ENCODE results near the gene KRTAP17-1.
"Not testable (repeated sequence)": the region's sequence is repeated elsewhere in the genome, so short reads cannot be mapped to it uniquely, and the experiment has no call there.

The KRTAP17-1 gene, protein sequence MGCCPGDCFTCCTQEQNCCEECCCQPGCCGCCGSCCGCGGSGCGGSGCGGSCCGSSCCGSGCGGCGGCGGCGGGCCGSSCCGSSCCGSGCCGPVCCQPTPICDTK

DNA sequence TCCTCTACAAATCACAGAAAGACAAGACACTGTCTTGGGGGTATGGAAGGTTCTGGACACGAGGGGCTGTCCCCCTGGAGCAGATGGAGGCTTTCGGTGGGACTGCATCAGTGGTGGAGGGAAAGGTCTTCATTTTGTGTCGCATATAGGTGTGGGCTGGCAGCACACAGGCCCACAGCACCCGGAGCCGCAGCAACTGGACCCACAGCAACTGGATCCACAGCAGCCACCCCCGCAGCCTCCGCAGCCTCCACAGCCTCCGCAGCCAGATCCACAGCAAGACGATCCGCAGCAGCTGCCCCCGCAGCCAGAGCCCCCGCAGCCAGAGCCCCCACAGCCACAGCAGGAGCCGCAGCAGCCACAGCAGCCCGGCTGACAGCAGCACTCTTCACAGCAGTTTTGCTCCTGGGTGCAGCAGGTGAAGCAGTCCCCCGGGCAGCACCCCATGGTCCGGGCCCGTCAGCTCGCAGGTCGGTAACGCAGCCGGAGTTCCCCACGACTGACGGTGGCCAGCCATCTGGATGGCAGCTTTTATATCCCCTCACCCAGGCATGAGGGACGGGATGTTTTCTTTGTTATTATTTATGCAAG, at the start of gene KRTAP17-1:
Gene KRTAP17-1 (minus strand): TSS at position 507 of the 591 bp plus-strand sequence. CDS start 60 bp downstream, at position 447.
- DNase-seq = no peak

DNA sequence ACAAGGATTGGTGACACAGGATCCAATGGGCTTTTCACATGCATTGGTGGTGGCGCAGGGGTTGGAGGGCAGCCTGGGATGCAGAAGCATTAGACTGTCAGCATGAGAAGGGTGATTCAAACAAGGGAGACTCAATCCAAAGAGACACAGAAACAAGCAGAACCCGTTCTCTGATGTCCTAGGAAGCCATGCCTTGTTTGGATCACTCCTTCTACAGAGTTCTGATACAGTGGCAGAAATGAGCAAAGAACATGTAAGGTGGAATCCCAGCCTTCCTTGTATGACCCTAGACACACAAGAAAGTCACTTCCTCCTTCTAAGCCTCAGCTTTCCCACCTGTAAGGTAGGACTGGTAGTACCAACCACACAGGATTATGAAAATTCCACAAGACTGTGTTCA, 48.4 kb upstream of the KRTAP17-1 start:
- no peak for DNase-seq

DNA sequence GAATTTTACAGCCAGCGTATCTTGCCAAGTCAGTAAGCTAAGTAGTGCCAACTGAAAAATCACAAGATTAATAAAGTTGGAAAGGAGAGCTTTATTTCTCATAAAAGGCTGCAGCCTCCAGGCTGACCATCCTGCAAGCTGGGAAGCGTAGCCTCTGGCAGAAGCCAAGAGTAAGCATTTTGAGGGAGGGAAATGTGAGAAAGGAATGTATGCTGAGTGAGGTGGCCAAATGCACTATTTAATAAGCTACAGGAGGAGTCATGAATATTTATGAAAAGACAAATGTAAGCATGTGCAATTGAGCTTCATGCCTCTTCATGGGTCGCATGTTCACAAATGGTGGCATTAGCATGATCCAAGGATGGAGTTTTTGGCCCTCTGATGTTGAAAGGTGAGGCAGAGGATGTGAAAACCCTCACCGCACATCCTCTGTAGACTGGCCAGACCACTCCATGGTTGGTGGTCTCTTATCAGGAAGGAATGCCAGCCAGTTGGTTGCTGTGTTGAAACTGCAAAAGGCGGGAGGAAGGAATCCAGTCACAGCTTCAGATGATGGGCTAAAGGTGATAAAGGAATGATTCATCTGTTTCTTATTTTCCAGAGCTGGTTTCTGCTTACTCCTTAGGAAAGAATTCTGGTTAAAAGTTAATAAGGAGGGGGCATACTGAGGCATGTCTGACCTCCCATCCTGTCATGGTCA, 44.9 kb upstream of the KRTAP17-1 start:
- no peak for DNase-seq

DNA sequence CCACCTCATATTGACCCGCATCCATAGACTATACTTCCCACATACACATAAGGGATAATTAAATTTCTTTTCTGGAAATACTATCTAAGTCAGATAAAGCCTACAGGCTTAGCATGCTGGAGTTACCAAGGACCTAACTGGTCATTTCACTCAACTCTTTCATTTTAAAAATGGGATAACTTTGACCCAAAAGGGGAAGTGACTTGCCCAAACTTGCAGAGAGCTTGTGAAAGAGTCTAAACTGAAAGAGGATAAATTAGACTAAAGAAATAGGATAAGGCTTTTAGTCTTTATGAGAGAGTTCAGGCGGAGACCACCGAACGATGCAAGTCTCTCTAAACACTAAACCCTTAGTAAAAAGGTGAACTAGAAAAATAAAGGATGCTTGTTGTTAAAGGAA, 39.0 kb upstream of the KRTAP17-1 start:
- DNase-seq = no peak

DNA sequence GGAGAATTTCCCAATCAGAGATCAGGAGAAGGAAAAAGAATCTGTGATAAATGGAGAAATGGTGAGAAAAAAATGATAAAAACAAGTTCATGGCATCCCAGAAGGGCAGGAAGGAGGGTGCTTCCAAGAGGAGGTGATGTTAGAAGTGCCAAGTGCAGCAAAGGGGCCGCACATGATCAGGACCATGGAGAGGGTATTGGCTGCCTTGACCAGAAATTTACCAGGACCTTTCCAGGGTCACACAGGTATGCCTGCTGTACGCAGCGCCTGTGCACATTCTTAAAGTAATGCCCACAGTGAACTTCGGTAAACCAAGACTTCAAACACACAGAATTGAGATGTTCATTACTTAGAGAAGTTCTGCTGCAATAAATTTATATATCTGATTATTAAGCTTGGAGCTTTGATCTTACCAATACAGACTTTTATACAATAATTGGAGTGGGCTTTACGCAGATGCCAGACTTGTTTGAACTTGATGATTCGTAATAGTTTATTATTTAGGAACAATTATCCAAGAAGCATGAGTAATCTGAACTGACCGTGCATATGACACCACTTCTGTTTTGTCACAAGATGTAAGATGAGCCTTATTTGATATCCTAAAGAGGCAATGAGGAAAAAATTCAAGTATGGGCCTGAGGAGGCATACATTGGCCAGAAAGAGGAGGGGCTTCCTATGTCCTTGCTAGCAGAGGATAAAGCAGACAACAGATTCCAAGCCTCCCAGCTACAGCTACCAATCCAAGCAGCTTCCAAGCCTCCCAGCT, 37.3 kb upstream of the KRTAP17-1 start:
- no peak for DNase-seq

DNA sequence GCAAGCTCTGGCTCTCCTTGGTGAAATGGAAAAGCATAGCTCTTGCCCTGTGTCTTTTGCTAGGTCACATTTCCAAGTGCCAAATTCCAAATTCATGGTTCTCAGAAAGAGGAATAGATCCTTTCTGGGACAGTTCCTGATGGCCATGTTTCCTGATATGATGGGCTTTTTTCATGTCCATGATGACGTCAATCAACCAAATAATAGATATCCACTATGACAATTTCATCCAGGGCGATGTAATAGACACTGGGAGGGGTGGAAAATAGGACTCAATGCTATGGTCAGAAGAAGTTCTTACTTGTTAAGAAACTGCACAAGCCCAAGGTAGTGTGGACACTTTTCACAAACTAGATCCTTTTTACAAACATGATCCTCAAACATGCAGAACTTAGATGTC, 35.7 kb upstream of the KRTAP17-1 start:
- no peak for DNase-seq

DNA sequence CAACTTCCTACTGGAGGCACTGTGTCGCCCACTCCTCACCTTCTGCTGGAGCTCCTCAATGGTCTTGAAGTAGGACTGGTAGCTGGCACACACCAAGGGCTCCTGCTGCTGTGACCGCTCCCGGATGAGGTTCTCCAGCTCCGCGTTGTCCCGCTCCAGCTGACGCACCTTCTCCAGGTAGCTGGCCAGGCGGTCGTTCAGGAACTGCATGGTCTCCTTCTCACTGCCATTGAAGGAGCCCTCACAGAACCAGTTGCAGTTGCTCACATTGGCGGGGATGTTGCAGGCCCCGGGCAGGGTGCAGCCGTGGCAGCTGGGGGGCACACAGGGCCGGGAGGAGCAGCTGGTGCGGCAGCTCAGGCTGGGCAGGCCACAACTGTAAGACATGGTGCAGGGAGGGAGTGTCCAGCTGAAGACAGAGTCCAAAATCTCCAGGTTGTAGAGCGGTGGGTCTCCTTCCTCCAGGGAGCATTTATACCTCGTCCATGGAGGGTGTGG, 34.9 kb upstream of the KRTAP17-1 start, which contains the start of gene KRT33A:
Gene KRT33A (minus strand): TSS at position 448 of the 498 bp plus-strand sequence. CDS start 61 bp downstream, at position 387.
- not testable (repeated sequence) for DNase-seq

DNA sequence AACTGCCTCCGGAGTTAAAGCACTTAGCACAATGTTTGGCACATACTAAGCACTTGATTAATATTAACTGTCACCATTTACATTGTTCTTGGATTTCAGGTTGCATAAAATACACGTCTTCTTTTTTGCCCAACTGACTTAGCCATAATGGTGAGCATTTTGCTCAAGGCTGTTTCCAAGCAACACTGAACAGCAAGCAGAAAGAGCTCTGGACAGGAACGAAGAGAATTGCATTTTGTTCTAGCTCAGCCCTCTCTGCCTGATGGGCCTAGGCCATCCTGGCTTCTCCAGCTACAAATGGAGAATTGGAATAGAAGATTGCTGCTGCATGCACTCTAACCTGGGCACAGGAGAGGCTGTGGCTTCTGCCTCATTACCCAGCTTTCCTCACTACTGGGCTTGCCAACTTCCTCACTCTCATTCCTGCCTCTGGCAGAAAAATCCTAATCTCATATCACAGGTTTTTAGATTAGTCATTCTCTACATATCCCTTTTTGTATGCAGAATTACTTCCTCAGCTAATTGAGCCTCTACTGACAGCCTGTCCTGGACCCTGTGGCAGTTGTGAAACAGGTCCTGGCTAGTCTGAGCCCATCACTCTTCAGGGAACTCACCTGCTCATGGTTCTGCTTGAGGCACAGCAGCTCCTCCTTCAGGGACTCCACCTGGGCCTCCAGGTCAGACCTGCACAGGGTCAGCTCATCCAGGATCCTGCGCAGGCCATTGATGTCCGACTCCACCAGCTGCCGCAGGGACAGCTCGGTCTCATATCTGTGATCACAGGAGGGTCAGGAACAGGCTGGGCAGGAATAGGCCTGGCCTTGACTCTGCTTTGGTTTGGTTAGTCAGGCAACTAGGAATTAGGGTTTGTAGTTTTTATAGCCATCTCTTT, 32.6 kb upstream of the KRTAP17-1 start:
- DNase-seq = no peak

DNA sequence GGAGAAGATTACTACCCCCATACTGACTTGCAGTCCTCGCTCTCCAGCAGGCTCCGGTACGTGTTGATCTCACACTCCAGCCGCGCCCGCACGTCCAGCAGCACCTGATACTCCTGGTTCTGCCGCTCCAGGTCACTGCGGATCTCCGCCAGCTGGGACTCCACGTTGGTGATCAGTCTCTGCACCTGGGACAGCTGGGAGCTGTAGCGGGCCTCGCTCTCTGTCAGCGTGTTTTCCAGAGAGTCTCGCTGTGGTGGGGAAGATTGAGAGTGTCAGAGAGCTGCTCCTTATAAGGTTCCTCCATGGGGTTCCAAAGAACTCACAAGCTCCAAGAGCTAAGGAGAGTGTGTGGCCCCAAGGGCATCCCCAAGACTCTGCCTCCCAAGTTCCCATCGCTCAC, 30.9 kb upstream of the KRTAP17-1 start:
- not testable (repeated sequence) for DNase-seq

DNA sequence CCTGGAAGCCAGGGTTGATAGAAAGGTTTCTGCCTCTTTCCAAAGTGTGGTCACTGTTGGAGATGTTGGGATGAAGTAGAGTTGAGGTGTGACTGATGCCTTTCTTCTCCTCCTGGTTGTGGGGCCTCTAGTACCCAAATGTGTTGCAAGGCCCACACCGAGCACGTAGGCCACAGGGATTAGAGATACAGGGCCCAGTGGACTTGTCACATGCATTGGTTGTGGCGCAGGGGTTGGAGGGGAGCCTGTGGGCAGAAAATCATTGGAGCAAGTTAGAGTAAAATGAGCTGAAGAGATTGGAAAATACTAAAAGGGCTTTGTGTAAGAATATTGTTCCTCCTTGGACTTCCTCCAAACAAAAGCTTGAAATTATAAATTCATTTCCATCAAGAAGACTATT, 30.5 kb upstream of the KRTAP17-1 start:
- no peak for DNase-seq

DNA sequence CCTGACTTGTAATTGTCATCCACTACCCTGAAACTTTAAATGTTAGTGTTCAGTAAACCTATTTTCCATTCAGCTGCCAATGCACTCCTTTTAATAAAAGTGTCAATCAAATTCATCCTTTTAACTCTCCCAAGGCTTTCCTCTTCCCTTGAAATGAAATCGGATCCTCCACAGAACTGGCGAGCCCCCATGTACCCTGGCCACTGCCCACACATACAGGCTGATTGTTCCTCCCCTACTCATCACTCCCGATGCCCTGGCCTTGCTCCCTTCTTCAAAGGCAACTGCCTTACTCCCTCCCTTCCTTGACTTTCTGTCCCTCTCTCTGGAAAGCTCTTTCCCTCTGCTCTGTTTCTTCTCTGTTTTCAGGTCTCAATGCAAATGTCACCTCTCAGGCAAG, 27.5 kb upstream of the KRTAP17-1 start:
- no peak for DNase-seq

DNA sequence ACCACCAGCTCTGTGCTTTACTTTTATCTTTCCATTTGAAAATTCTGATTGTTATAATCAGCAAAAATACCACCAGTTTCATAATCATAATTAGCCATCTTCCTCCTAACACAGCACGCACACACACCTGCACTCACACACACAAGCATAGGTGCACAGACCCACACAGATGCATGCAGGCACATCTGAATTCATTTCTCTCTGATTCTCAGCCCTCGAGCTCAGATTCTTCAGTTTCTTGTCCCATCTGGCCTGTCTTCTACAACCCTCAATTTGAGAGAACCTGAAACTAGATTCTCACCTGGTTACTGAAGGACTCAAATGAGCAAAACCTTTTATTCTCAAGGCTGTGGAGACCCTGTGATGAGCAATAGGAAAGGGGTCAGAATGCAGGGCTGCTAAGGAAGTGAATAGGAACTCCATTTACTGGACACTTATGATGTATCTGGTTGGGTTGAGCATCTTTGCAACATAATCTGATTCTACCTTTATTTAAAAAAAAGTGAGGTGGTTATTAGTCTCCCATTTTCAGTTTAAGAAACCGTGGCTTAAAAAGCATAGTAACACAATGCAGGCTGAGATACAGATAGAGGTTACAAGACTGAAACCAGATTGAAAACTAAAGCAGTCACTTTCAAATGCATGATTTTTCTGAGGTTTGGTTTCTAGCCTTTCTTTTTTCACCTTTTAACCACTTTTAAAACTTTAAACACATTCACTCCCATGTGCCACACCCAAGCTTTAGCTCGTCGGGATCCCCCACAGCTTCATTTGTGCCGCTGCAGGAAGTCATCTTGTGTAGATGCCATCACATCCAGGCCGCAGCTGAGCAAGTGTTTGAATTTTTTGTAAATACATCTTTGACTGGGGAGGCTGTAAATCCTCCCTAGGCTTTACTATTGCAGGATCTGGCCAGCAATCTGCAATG, 25.7 kb upstream of the KRTAP17-1 start:
- no peak for DNase-seq

DNA sequence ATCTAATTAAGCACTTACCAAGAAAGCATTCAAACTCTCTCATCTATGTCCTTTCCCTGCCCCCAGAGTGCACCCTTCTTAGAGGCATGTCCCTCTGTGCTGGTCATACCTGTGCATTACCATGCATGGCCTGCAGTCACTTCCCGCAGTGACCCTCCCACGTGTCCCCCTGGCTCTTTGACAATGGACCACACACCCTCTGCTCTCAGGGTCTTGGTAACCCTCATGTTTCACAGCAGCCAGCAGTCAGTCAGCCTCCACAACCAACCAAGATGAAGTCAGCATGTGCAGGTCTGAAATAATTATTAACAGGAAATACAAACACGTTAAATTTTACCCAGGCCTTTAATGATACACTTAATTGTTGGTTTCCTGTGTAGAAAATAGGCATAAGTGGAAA, 25.0 kb upstream of the KRTAP17-1 start:
- no peak for DNase-seq

DNA sequence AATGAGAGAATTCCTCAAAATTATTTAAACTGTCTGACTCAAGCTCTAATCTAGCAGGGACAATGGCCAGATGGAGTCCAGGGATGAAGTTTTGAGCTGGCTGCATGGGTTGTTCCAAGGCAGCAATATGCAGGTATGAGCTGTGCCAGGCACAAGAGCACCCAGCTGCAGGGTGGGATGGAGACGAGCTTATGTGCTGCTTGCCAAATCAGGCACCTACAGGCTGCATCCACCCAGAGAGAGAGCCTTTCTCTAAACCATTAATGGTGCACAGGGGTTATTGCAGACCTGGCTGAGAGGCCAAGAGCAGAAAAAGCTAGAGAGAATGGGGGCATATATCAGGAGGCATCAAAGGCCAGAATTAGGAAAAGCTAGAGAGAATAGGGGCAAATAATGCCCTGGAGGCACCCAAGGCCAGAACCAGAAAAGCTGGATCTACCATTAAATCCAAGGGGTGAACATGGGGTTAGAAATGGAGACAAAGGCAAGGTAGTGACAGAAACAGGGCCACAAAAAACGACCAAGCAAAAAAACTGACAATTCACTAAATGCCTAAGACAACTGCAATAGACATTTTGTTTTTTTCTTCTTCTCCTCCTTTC, 24.2 kb upstream of the KRTAP17-1 start:
- DNase-seq = no peak

DNA sequence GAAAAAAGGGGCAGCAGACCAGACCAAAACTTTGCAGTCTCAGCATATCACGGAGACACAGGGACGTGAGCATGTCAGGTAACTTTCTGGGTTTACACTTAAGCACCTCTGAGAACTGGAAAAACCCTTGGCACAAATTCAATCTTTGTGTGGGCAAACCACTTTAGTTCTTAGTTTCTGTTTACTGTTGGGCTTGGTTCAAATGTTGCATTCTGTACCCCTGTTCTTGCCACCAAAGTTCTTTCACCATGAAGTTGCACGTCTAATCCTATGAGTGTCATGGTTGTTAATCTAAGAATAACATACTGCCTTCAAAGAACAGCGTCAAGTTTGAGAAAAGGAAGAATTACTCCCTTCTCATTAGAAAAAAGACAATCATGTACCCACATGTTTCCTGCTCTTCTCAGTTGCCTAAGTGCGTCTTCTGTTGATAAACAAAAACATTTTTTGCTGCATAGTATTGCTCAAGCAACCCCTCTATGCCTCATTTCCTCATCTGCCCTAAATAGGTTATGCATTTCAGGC, 23.5 kb upstream of the KRTAP17-1 start:
- no peak for DNase-seq

DNA sequence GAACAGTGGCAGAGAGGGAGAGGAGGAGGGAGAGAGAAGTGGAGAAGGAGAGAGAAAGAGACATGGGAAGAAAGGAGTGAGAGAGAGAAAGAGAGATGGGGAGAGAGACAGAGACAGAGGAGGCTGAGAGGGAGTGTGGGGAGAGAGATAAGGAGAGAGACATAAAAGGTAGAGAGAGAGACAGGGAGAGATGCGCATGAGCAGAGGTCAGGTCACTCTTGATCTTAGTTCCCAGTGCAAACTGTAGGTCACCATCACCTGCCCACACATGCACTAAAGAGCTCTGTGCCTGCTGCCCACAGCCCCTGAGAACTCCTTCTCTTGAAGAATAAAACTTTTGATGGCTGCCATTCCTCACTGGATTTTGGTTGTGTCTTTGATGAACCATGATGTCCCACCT, 20.2 kb upstream of the KRTAP17-1 start:
- DNase-seq = no peak

DNA sequence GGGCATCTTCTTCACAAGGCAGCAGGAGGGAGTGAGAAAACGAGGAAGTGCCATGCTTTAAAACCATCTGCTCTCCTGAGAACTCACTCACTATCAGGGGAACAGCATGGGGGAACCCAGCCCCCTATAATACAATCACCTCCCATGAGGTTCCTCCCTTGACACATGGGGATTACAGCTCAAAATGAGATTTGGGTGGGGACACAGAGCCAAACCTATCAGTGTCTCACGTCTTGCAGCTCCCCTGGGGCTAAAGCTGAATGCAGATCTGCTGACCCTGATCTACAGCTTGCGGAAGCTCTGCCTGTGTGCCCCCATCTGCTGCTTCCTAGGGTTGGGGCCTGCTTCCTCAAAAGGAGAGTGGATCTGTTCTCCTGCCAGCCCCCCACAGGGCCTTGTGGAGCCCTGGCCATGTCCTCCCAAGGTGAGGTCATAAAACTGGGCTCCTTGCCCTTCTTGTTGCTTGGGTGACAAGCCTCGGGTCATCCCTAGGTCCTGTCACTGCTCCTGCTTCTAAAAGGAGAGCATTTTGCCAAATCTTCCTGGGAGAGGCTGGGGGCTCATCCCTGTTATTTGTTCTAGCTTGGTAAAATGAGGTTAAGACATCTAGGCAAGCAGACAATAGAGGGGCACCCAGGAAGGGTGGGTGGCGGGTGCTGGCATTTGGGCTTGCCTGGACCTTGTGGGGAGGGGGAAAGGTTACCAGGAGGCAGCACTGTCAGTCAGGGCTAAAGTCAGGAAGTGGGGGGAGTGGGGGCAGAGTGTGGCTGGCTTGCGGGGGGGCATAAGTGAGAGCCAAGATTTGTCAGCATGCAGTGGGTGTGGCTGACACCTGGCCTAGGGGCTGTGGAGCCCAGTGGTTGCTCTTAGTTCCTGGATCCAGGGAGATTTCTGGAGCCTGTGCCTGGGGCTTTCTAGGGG, 19.1 kb upstream of the KRTAP17-1 start:
- DNase-seq = no peak

DNA sequence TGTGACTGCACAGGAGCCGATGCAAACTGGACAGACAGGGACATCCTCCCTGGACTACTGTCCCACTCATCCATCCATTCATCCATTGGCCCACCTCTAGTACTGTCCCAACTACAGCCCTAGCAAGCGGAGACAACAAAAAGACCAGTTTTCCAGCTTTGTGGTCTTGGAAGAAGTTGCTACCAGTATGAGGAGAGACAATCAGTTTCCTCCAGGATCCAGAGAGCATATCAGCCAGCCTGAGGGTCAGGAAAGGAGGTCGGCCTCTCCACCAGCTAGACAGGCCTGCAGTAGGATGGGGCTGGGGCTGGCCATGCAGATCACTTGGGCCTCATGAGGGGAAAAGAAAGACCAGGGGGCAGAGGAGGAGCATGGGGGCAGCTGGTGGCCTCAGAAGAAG, 18.3 kb upstream of the KRTAP17-1 start:
- DNase-seq = no peak

DNA sequence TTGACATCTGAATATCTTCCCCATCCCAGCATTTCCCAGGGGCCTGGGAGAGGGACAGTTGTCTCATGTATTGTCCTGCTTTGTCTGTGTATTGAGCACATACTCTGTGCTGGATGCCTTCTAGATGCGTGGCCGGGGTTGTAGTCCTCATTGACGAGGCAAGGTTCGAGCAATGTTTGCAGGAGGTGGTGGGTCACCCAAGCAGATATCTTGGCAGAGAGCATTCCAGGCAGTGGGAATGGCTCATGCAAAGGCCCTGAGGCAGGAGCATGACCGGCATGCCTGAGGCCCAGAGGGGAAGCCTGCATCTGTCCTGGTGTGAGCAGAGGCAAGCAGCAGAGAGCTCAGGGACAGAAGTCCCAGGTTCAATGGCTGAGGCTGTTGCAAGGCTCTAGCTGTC, 17.6 kb upstream of the KRTAP17-1 start:
- no peak for DNase-seq
